Upper lobe of left lung (tissue), 6 donors: ENCODE results near the gene ATP2B2. TPM values are rescaled to one million over a fixed set of nuclear protein-coding genes. Genes with fewer than 3 reads are reported as not detected.
A peak's percentile ranks its signal among the peaks of the same experiment; 100 is the strongest.

Experiments
- ATAC-seq, 2 donors: fragments of 200-7000 bp; cut with Tn5 transposase; one replicate each; pipeline ENCODE4 v1.9.1; 2022; ENCODE audit warnings: mild to moderate bottlenecking in 2 of 2, moderate library complexity in 2 of 2; ENCODE audit not compliant: low FRiP score in 2 of 2
- DNase-seq, 2 donors: peaks; one replicate each; pipeline ENCODE4 v3.0.0-alpha.2; 2019 to 2020
- H3K27ac ChIP-seq, 4 donors: fragments of 200-600 bp; sonication (generic); one replicate each; pipeline ENCODE4 v1.5.1; 2016 to 2019
- H3K27me3 ChIP-seq, 4 donors: fragments of 200-600 bp; sonication (generic); one replicate each; pipeline ENCODE4 v1.5.1; 2017 to 2019
- H3K36me3 ChIP-seq, 4 donors: fragments of 200-600 bp; sonication (generic); one replicate each; pipeline ENCODE4 v1.5.1; 2016 to 2019
- H3K4me1 ChIP-seq, 4 donors: fragments of 200-600 bp; sonication (generic); one replicate each; pipeline ENCODE4 v1.5.1; 2018 to 2019
- H3K4me3 ChIP-seq, 4 donors: fragments of 200-600 bp; sonication (generic); one replicate each; pipeline ENCODE4 v1.5.1; 2017 to 2019; ENCODE audit warnings: mild to moderate bottlenecking in 2 of 4, moderate library complexity in 1 of 4
- H3K9me3 ChIP-seq, 4 donors: fragments of 200-600 bp; sonication (generic); one replicate each; pipeline ENCODE4 v1.5.1; 2018 to 2019
- EP300 ChIP-seq, 4 donors: sonication (generic); formaldehyde crosslinking; IDR thresholded peaks; one replicate each; pipeline ENCODE4 v1.5.1; 2017; ENCODE audit warnings: antibody characterized with exemption in 4 of 4, control low read depth in 2 of 4
- POLR2A ChIP-seq, 4 donors: fragments of 450-650 bp; IDR thresholded peaks; one replicate each; pipeline ENCODE4 v1.5.1; 2016 to 2017; ENCODE audit warnings: antibody characterized with exemption in 4 of 4, mild to moderate bottlenecking in 2 of 4
- POLR2AphosphoS5 ChIP-seq, 2 donors: sonication (generic); formaldehyde crosslinking; IDR thresholded peaks; one replicate each; pipeline ENCODE4 v1.5.1; 2017; ENCODE audit warnings: antibody characterized with exemption in 2 of 2
- WGBS, 2 donors: methylation state at CpG; one replicate each; pipeline ENCODE4 v1.1.5; 2017 to 2018; 5-methylcytosine and 5-hydroxymethylcytosine counted together
- total RNA-seq, 6 donors: library from RNA; depleted of rRNA in 4 of 6; stranded (reverse); fragments of >200 nt in 4 of 6; gene quantifications; one replicate each; pipeline versions ENCODE4 v1.1.0 to v1.2.1, GENCODE V29; 2016 to 2021
- TF ChIP-seq, protein P1 (sequence below), 6 experiments: fragments of 450-650 bp in 4 of 6; fragments of 200-600 bp in 2 of 6; sonication (generic) in 2 of 6; IDR thresholded peaks; one replicate each; pipeline ENCODE4 v1.5.1; 2016 to 2019; ENCODE audit warnings: antibody characterized with exemption in 6 of 6
- donor health status: DM: no; HTN: no; CAD: no; lungs with moderate emphysema.
- donor health status: DM: no; HTN: yes; CAD: no; lungs with severe emphysema.

Gene ATP2B2
- total RNA-seq, 6 donors from 2014 or later = 0.13 to 0.30 TPM; not detected in 4

DNA sequence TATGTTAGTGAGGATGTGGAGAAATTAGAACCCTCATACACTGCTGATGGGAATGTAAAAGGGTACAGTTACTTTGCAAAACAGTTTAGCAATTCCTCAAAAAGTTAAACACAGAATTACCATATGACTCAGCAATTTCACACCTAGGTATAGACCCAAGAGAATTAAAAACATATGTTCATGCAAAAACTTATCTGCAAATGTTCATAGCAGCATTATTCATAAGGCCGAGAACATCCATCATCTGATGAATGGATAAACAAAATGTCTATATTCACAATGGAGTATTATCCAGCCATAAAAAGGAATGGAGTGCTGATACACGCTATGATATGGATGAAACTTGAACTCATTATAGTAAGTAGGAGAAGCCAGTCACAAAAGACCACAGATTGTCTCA lies 194.8 kb downstream of the ATP2B2 start:
- 77 to 78% methylated on average over 2 of the region's 2 CpGs for WGBS, 2 donors

DNA sequence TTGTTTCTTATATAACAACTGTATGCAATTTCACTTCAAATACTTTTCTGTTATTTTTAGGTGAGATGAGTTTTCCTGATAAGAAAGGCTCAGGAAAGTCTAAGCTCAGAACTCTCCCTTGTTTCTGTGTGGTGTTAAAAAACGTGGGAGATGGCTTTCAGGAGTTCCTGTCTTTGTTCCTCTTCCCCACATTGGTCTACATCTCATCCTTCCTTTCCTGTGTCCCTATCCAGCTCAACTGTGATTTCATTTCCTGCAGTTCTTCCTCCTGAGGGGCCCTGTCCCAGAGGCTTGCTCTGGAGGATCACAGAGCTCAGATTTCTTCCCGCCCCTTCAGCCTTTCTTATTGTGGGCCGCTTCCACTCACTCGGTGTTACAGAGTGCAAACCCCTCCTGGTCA lies 195.7 kb downstream of the ATP2B2 start:
- Histone ChIP-seq H3K27ac (peak overlapping the region in 2 of 4 donors; percentile 7 to 46), H3K9me3 (no peaks in the 10 kb centered on the region), H3K4me3 (no peak overlapping the region), H3K36me3 (peaks cover 23 to 97% (median 77%) of the 10 kb centered on the region in 4 donors), H3K27me3 (no peaks in the 10 kb centered on the region), H3K4me1 (peaks cover 0 to 10% (median 3%) of the 10 kb centered on the region in 4 donors)
- ATAC-seq = no peak
- WGBS, 2 donors = 64 to 66% methylated on average over 4 of the region's 4 CpGs
- TF ChIP-seq EP300 (IDR thresholded peaks at IDR 0.05) (no peak), POLR2A (IDR thresholded peaks at IDR 0.05) (no peak)
- no peak for DNase-seq

More for the DNA sequence above, 194.8 kb downstream of the ATP2B2 start:
- H3K27me3 ChIP-seq = no peaks in the 10 kb centered on the region
- ATAC-seq = no peak
- H3K4me3 ChIP-seq = no peak overlapping the region
- H3K27ac ChIP-seq = peak overlapping the region in 2 of 4 donors; percentile 7 to 14
- peaks cover 0 to 10% (median 3%) of the 10 kb centered on the region in 4 donors for H3K4me1 ChIP-seq
- DNase-seq = no peak
- TF ChIP-seq, protein P1, sequence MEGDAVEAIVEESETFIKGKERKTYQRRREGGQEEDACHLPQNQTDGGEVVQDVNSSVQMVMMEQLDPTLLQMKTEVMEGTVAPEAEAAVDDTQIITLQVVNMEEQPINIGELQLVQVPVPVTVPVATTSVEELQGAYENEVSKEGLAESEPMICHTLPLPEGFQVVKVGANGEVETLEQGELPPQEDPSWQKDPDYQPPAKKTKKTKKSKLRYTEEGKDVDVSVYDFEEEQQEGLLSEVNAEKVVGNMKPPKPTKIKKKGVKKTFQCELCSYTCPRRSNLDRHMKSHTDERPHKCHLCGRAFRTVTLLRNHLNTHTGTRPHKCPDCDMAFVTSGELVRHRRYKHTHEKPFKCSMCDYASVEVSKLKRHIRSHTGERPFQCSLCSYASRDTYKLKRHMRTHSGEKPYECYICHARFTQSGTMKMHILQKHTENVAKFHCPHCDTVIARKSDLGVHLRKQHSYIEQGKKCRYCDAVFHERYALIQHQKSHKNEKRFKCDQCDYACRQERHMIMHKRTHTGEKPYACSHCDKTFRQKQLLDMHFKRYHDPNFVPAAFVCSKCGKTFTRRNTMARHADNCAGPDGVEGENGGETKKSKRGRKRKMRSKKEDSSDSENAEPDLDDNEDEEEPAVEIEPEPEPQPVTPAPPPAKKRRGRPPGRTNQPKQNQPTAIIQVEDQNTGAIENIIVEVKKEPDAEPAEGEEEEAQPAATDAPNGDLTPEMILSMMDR (IDR thresholded peaks at IDR 0.05) = no peak
- no peak for TF ChIP-seq POLR2AphosphoS5 (IDR thresholded peaks at IDR 0.05)
- TF ChIP-seq POLR2A (IDR thresholded peaks at IDR 0.05) = no peak
- no peak for TF ChIP-seq EP300 (IDR thresholded peaks at IDR 0.05)
- no peaks in the 10 kb centered on the region for H3K9me3 ChIP-seq
- peaks cover 15 to 97% (median 78%) of the 10 kb centered on the region in 4 donors for H3K36me3 ChIP-seq

- no peaks in the 10 kb centered on the region for H3K9me3 ChIP-seq
- H3K36me3 ChIP-seq = peaks cover 32 to 97% (median 77%) of the 10 kb centered on the region in 4 donors
- no peak overlapping the region for H3K4me3 ChIP-seq
- DNase-seq (no peak), ATAC-seq (no peak)
- H3K4me1 ChIP-seq = peaks cover 0 to 10% (median 3%) of the 10 kb centered on the region in 4 donors
- no peak overlapping the region for H3K27ac ChIP-seq
- no peaks in the 10 kb centered on the region for H3K27me3 ChIP-seq
- TF ChIP-seq, protein P1 (IDR thresholded peaks at IDR 0.05) = no peak
- no peak for TF ChIP-seq EP300 (IDR thresholded peaks at IDR 0.05)
- TF ChIP-seq POLR2AphosphoS5 (IDR thresholded peaks at IDR 0.05) = no peak
- TF ChIP-seq POLR2A (IDR thresholded peaks at IDR 0.05) = no peak
- 97% methylated on average over 7 of the region's 7 CpGs for WGBS, 2 donors
These were observed 196.7 kb downstream of the ATP2B2 start for GRCh38 chr3:10308678-10309077.

- no peak for ATAC-seq
- no peak for DNase-seq
- H3K4me3 ChIP-seq = no peak overlapping the region
- H3K36me3 ChIP-seq = peaks cover 33 to 97% (median 76%) of the 10 kb centered on the region in 4 donors
- H3K27me3 ChIP-seq = no peaks in the 10 kb centered on the region
- peaks cover 0 to 10% (median 3%) of the 10 kb centered on the region in 4 donors for H3K4me1 ChIP-seq
- TF ChIP-seq POLR2A (IDR thresholded peaks at IDR 0.05) (no peak), POLR2AphosphoS5 (IDR thresholded peaks at IDR 0.05) (no peak), EP300 (IDR thresholded peaks at IDR 0.05) (no peak)
- TF ChIP-seq, protein P1 (IDR thresholded peaks at IDR 0.05) = no peak
- WGBS, 2 donors = 92 to 97% methylated on average over 3 of the region's 3 CpGs
- H3K27ac ChIP-seq = no peak overlapping the region
- no peaks in the 10 kb centered on the region for H3K9me3 ChIP-seq
These were observed 199.2 kb downstream of the ATP2B2 start for GRCh38 chr3:10306156-10306555.

GRCh38 chr3:10305331-10305902 lies 200.0 kb downstream of the ATP2B2 start:
- no peak for TF ChIP-seq POLR2A (IDR thresholded peaks at IDR 0.05)
- TF ChIP-seq EP300 (IDR thresholded peaks at IDR 0.05) = no peak
- TF ChIP-seq, protein P1 (IDR thresholded peaks at IDR 0.05) = no peak
- TF ChIP-seq POLR2AphosphoS5 (IDR thresholded peaks at IDR 0.05) = no peak
- Histone ChIP-seq H3K27ac (no peak overlapping the region), H3K4me1 (peaks cover 0 to 7% (median 3%) of the 10 kb centered on the region in 4 donors), H3K4me3 (no peak overlapping the region), H3K9me3 (no peaks in the 10 kb centered on the region), H3K27me3 (no peaks in the 10 kb centered on the region), H3K36me3 (peaks cover 38 to 98% (median 78%) of the 10 kb centered on the region in 4 donors)
- ATAC-seq (no peak), DNase-seq (no peak)
- WGBS, 2 donors = 95 to 96% methylated on average over 4 of the region's 4 CpGs
